Left cardiac atrium (tissue), 4 donors: Measurements from ENCODE around the gene IQGAP3. TPM values are rescaled to one million over a fixed set of nuclear protein-coding genes. Genes with fewer than 3 reads are reported as not detected.
A peak's percentile ranks its signal among the peaks of the same experiment; 100 is the strongest.

Experiments
- ATAC-seq, 2 donors: fragments of 200-7000 bp; cut with Tn5 transposase; one replicate each; pipeline ENCODE4 v1.9.1; 2020; ENCODE audit warnings: mild to moderate bottlenecking in 2 of 2, moderate library complexity in 2 of 2
- DNase-seq: peaks from one replicate; pipeline ENCODE4 v3.0.0-alpha.2; 2020
- intact Hi-C, 2 donors: fragments of 100-400 bp; cut with DNase I; formaldehyde crosslinking; loops; one replicate each; pipeline versions ENCODE4 v1.14.1 to v1.15.1; 2022 to 2023
- total RNA-seq, 2 donors: library from RNA; stranded (reverse); fragmentation: NEBNext Ultra II Directional; extraction: Animal tissue kit (Norgen Biotek cat#: 25700); gene quantifications; one replicate each; pipeline ENCODE4 v1.2.1, GENCODE V29; 2021
- donor health status: DM: no; HTN: yes; CAD: no.
- donor health status: DM: no; HTN: yes; CAD: no; lungs with severe emphysema.
- donor health status: DM: yes; HTN: yes; CAD: no.
- donor health status: Dilated cardiomyopathy.

The IQGAP3 gene
- total RNA-seq, 2 donors from 2014 or later = 0.26 to 0.94 TPM

GRCh38 chr1:156480411-156481192, 91.8 kb downstream of the IQGAP3 start:
- intact Hi-C loops = loop anchor here in 1 of 2 donors (10.0 kb wide), 1 partner anchor 124 kb away; the partner anchor contains the start of gene GPATCH4
- ATAC-seq (peak; percentile 34 to 45), DNase-seq (peak; percentile 71)

GRCh38 chr1:156480016-156480370, 92.4 kb downstream of the IQGAP3 start:
- ATAC-seq (no peak), DNase-seq (peak; percentile 18)
- intact Hi-C loops = loop anchor here in 1 of 2 donors (10.0 kb wide), 1 partner anchor 125 kb away; the partner anchor contains the start of gene GPATCH4

GRCh38 chr1:156479093-156480015, 93.0 kb downstream of the IQGAP3 start:
- peak; percentile 28 for DNase-seq
- no peak for ATAC-seq
- intact Hi-C loops = loop anchor here in 1 of 2 donors (10.0 kb wide), 1 partner anchor 125 kb away; the partner anchor contains the start of gene GPATCH4

DNA sequence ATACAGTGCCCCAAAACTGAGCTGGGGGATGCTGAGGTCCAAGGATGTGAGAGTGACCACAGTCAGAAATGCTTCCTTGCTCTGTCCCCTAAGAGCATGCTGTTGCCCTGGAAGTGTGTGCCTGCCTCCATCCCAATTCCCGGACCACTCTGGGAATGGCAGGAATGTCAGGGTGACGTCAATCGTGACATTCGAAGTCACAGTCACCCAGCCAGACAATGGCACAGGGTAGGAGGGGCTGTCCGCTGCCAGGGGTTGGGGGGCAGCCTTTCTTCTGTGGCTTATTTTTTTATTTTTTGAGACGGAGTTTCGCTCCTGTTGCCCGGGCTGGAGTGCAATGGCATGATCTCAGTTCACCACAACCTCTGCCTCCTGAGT, 94.1 kb downstream of the IQGAP3 start:
- ATAC-seq = no peak
- peak; percentile 44 for DNase-seq
- intact Hi-C loops = no loop called here

DNA sequence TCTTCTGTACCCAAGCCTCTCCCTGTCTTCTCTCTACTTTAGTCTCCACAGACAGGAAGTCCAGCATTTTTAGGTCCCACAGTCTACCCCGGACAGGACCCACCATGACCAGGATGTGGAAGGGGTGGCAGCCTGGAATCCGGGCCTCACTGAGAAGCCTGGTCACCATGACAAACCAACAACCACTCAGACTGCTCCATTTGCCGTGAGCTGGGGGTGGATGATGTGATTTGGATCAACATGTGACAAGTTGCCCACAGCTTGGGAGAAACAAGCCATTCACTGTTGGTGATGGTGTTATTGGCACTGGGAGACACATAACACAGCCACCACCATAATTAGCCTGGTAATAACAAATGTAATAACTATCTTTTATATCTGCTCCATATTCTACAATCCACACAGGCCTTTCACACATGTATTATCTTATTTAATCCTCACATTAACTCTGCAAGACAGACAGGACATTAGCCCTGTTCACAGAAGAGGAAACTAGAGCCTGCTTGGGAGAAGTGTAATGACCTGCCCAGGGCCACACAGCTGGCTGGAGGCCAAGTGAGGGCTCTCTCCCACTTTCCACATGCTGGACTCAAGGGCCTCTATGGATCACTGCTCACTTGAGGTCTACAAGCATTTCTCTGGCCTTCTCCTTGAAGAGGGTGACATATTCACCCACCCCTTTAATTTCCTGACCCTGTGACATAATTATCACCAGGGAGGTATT, 94.7 kb downstream of the IQGAP3 start:
- intact Hi-C loops = no loop called here
- ATAC-seq (no peak), DNase-seq (no peak)

- intact Hi-C loops = no loop called here
- ATAC-seq (no peak), DNase-seq (peak; percentile 57)
These were observed 95.7 kb downstream of the IQGAP3 start for GRCh38 chr1:156476501-156477298.

DNA sequence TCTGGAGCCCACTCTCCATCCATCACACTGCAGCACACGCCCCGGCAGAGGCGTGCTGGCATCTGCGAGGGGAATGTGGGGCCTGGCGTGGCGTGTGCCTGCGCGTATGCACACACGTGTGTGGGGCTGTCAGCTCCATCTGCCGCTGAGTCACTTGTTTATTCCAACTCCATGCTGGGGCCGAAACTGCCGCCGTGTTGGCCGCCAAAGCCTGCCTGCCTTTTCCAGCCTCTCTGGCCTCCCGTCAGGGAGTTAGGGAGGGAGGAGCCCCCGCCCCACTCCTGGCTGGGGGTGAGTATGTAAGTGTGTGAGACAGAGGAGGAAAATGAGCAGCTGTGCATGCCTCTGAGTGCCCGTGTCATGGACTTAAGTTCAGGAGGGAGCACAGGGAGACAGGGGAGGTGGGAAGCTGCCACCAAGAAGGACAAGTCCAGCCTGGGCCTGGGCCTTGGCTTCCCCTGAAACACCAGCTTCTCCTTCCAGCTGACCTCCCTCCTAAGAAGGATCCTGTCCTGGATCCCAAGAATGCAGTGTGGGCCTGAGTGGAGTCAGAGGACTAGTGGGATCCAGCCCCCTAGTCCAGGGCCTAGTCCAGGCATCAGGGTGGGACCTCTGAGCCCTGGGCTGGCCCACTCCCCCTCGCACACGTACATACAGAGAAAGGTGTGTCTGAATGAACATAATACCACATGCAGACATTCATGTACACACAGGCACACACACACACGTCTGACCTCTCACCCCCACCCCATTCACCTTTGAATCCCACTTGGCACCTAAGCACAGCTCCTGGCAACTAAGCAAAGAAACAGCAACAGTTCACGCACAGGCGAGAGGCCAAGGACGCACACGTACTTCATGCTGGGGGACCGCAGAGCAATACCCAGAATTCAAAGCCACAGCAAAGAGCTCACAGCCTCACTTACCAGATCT, 96.5 kb downstream of the IQGAP3 start:
- peak; percentile 78 for DNase-seq
- intact Hi-C loops = no loop called here
- ATAC-seq = peak; percentile 67 to 75

Other genes with a start within 250 kb of the IQGAP3 start
- 100 to 1,000 TPM; 125 to 128 TPM for gene CCT3, start 234.3 kb downstream of the IQGAP3 start, total RNA-seq
- gene TSACC, start 234.0 kb downstream of the IQGAP3 start, total RNA-seq = 1 to 10 TPM in 1 of 2 donors, not detected in 1; 1.0 TPM
- not detected for gene RHBG, start 203.4 kb downstream of the IQGAP3 start, total RNA-seq
- 10 to 100 TPM; 69.0 to 81.7 TPM for gene MEF2D, start 71.8 kb downstream of the IQGAP3 start, total RNA-seq
- gene TTC24, start 7.2 kb upstream of the IQGAP3 start, total RNA-seq = not detected
- 10 to 100 TPM; 91.6 to 95.0 TPM for gene NAXE, start 19.2 kb upstream of the IQGAP3 start, total RNA-seq
- 10 to 100 TPM; 14.6 to 27.0 TPM for gene GPATCH4, start 28.9 kb upstream of the IQGAP3 start, total RNA-seq
- 1 to 10 TPM; 1.3 to 1.9 TPM for gene HAPLN2, start 46.9 kb upstream of the IQGAP3 start, total RNA-seq
- under 1 TPM; 0.29 to 0.47 TPM for gene BCAN, start 69.6 kb upstream of the IQGAP3 start, total RNA-seq
- gene NES, start 104.8 kb upstream of the IQGAP3 start, total RNA-seq = 100 to 1,000 TPM; 224 to 240 TPM
- gene CRABP2, start 133.0 kb upstream of the IQGAP3 start, total RNA-seq = 1 to 10 TPM; 1.5 TPM
- 10 to 100 TPM; 14.6 to 20.5 TPM for gene METTL25B, start 155.9 kb upstream of the IQGAP3 start, total RNA-seq
- 10 to 100 TPM; 15.7 to 18.6 TPM for gene ISG20L2, start 156.2 kb upstream of the IQGAP3 start, total RNA-seq
- gene MRPL24, start 168.5 kb upstream of the IQGAP3 start, total RNA-seq = 10 to 100 TPM; 62.9 to 74.0 TPM
- 100 to 1,000 TPM; 139 to 156 TPM for gene HDGF, start 179.1 kb upstream of the IQGAP3 start, total RNA-seq
- 10 to 100 TPM; 32.0 to 46.2 TPM for gene PRCC, start 195.0 kb upstream of the IQGAP3 start, total RNA-seq
- gene SH2D2A, start 244.3 kb upstream of the IQGAP3 start, total RNA-seq = 1 to 10 TPM; 1.1 to 2.8 TPM